GM23338 (cell line): Measurements from ENCODE around the gene RAB11FIP2. TPM values are rescaled to one million over a fixed set of nuclear protein-coding genes. Genes with fewer than 3 reads are reported as not detected.

Experiments
- CREB1 ChIP-seq: fragments of 250-450 bp; sonication (Bioruptor Pico); IDR thresholded peaks from 2 replicates; pipeline ENCODE4 v1.5.0; 2020; ENCODE audit warnings: low read depth, mild to moderate bottlenecking, moderate library complexity
- CTCF ChIP-seq, 2 experiments: fragments of 200-600 bp in 1 of 2; sonication (generic) in 1 of 2; conservative IDR thresholded peaks; 2 replicates each; pipeline versions ENCODE4 v1.5.1 to v1.6.1; 2016 to 2017; ENCODE audit warnings: antibody characterized with exemption in 2 of 2, low read depth in 2 of 2, mild to moderate bottlenecking in 2 of 2, moderate library complexity in 1 of 2
- EZH2 ChIP-seq: fragments of 200-600 bp; sonication (generic); IDR thresholded peaks from one replicate; pipeline ENCODE4 v1.8.0; 2017; ENCODE audit warnings: antibody characterized with exemption, mild to moderate bottlenecking, low read depth; ENCODE audit not compliant: unreplicated experiment
- EZH2phosphoT487 ChIP-seq: fragments of 200-600 bp; sonication (generic); IDR thresholded peaks from one replicate; pipeline ENCODE4 v1.8.1; 2018; ENCODE audit warnings: antibody characterized with exemption; ENCODE audit not compliant: unreplicated experiment
- JUNB ChIP-seq: IDR thresholded peaks from one replicate; pipeline ENCODE4 v1.6.1; 2016; ENCODE audit warnings: antibody characterized with exemption; ENCODE audit not compliant: unreplicated experiment
- NANOG ChIP-seq: IDR thresholded peaks from 2 replicates; pipeline ENCODE4 v1.6.1; 2016; ENCODE audit warnings: antibody characterized with exemption, borderline replicate concordance
- POLR2AphosphoS5 ChIP-seq: IDR thresholded peaks from 2 replicates; pipeline ENCODE4 v1.6.1; 2016; ENCODE audit warnings: antibody characterized with exemption, low read depth
- STAT1 ChIP-seq: IDR thresholded peaks from one replicate; pipeline ENCODE4 v1.6.1; 2016; ENCODE audit warnings: antibody characterized with exemption; ENCODE audit not compliant: unreplicated experiment
- ZNF114 ChIP-seq: fragments of 250-450 bp; sonication (Bioruptor Pico); IDR thresholded peaks from 2 replicates; pipeline ENCODE4 v1.5.0; 2020; ENCODE audit warnings: mild to moderate bottlenecking, moderate library complexity
- ZNF331 ChIP-seq: fragments of 250-450 bp; sonication (Bioruptor Pico); IDR thresholded peaks from 2 replicates; pipeline ENCODE4 v1.5.0; 2020; ENCODE audit warnings: low read depth, mild to moderate bottlenecking, moderate library complexity
- ZNF462 ChIP-seq: fragments of 250-450 bp; sonication (Bioruptor Pico); IDR thresholded peaks from 2 replicates; pipeline ENCODE4 v1.5.0; 2020; ENCODE audit warnings: mild to moderate bottlenecking, moderate library complexity
- polyA plus RNA-seq: library from polyadenylated mRNA; unstranded; fragments of >200 nt; fragmentation: Nextera tagmentation; extraction: Ambion mirVana; gene quantifications from 2 replicates; pipeline ENCODE4 v1.2.1, GENCODE V29; 2016
- total RNA-seq: library from RNA; depleted of rRNA; stranded (reverse); fragments of >200 nt; shearing (Covaris generic); gene quantifications from 2 replicates; pipeline ENCODE4 v1.2.3, GENCODE V29; 2014
- TF ChIP-seq, protein P1 (sequence below): IDR thresholded peaks from 2 replicates; pipeline ENCODE4 v1.6.1; 2016; ENCODE audit warnings: antibody characterized with exemption

RAB11FIP2 gene
- total and polyA plus RNA-seq, 2 experiments from 2014 or later = 16.1 to 17.6 TPM

GRCh38 chr10:118007773-118008172 is 39.0 kb downstream of the RAB11FIP2 start (continued):
- TF ChIP-seq ZNF462 (no peak), EZH2phosphoT487 (no peak), EZH2 (no peak), NANOG (no peak), STAT1 (no peak), POLR2AphosphoS5 (no peak), ZNF331 (CRISPR knock-in tag) (no peak), CTCF (conservative IDR thresholded peaks at IDR 0.05; ENCODE audit: low read depth in 2 of 2) (no peak), ZNF114 (no peak), JUNB (no peak), CREB1 (no peak)
- TF ChIP-seq, protein P1, sequence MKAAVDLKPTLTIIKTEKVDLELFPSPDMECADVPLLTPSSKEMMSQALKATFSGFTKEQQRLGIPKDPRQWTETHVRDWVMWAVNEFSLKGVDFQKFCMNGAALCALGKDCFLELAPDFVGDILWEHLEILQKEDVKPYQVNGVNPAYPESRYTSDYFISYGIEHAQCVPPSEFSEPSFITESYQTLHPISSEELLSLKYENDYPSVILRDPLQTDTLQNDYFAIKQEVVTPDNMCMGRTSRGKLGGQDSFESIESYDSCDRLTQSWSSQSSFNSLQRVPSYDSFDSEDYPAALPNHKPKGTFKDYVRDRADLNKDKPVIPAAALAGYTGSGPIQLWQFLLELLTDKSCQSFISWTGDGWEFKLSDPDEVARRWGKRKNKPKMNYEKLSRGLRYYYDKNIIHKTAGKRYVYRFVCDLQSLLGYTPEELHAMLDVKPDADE = no peak
